ENCODE results near the gene HOXA1.

The HOXA1 gene

GRCh38 chr7:27115221-27116026, 19.6 kb upstream of the HOXA1 start:
- Histone ChIP-seq H3K36me3 (ENCODE audit: control insufficient read depth in 2 of 2, insufficient read depth in 2 of 2, low read length in 2 of 2) (peaks cover 0 to 3% of the 10 kb centered on the region in 2 donors), H3K9me3 (ENCODE audit: control insufficient read depth in 2 of 2, low read length in 2 of 2) (no peaks in the 10 kb centered on the region), H3K4me3 (ENCODE audit: low read length in 2 of 2) (peak overlapping the region; percentile 77 to 93), H3K9ac (ENCODE audit: low read length in 2 of 2) (peak overlapping the region; percentile 91 to 96), H3K27me3 (ENCODE audit: control insufficient read depth in 1 of 2, insufficient read depth in 2 of 2, low read length in 2 of 2) (no peaks in the 10 kb centered on the region), H3K27ac (ENCODE audit: low read length) (peak overlapping the region; percentile 98), H3K4me1 (ENCODE audit: control insufficient read depth, insufficient read depth, low read length) (peaks cover 43% of the 10 kb centered on the region)

- Histone ChIP-seq H3K4me3 (ENCODE audit: low read length in 2 of 2) (peak overlapping the region; percentile 77 to 93), H3K4me1 (ENCODE audit: control insufficient read depth, insufficient read depth, low read length) (peaks cover 43% of the 10 kb centered on the region), H3K27me3 (ENCODE audit: control insufficient read depth in 1 of 2, insufficient read depth in 2 of 2, low read length in 2 of 2) (no peaks in the 10 kb centered on the region), H3K9me3 (ENCODE audit: control insufficient read depth in 2 of 2, low read length in 2 of 2) (no peaks in the 10 kb centered on the region), H3K36me3 (ENCODE audit: control insufficient read depth in 2 of 2, insufficient read depth in 2 of 2, low read length in 2 of 2) (peaks cover 0 to 3% of the 10 kb centered on the region in 2 donors), H3K27ac (ENCODE audit: low read length) (peak overlapping the region; percentile 98), H3K9ac (ENCODE audit: low read length in 2 of 2) (peak overlapping the region; percentile 91 to 96)
Observed at GRCh38 chr7:27114881-27115220, 19.1 kb upstream of the HOXA1 start.

DNA sequence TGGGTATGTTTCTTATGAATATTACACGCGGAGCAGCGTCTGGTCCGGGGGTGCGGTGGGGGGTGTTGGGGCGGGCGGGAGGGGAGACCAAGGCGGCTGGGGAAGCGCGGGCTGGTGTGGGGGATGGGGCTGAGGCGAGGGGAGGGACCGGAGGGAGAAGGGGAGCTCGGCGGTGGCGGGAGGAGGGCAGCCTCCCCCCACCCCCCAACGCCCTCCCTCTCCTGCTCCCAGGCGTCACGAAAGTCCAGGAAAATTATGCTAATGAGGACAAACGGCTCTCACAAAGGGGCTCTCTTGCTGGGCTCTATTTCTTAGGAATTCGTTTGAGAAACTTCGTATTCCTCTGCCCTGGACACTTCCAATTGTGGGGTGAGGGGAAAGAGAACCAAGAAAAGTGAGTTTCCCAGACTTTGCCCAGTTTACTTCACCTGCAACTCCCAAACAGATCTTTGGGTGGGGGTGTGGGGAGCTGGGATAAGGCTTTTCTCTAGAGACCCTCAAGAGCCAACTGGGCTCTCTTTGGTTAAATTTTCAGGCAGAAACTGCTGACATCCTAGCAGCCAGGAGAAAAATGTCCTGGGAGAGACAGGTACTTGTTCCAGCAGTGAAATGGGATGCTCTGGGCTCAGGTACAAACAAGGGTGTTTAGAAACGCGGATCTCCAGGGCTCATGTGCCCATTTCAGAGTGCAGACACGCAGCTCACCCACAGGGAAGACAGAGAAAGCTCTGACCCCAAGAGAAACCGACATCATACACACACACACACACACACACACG, 18.4 kb upstream of the HOXA1 start:
- Histone ChIP-seq H3K27ac (ENCODE audit: low read length) (peak overlapping the region; percentile 97), H3K4me3 (ENCODE audit: low read length in 2 of 2) (peak overlapping the region; percentile 90), H3K36me3 (ENCODE audit: control insufficient read depth in 2 of 2, insufficient read depth in 2 of 2, low read length in 2 of 2) (peaks cover 0 to 3% of the 10 kb centered on the region in 2 donors), H3K9ac (ENCODE audit: low read length in 2 of 2) (peak overlapping the region; percentile 88 to 92), H3K9me3 (ENCODE audit: control insufficient read depth in 2 of 2, low read length in 2 of 2) (no peaks in the 10 kb centered on the region), H3K4me1 (ENCODE audit: control insufficient read depth, insufficient read depth, low read length) (peaks cover 43% of the 10 kb centered on the region), H3K27me3 (ENCODE audit: control insufficient read depth in 1 of 2, insufficient read depth in 2 of 2, low read length in 2 of 2) (no peaks in the 10 kb centered on the region)

DNA sequence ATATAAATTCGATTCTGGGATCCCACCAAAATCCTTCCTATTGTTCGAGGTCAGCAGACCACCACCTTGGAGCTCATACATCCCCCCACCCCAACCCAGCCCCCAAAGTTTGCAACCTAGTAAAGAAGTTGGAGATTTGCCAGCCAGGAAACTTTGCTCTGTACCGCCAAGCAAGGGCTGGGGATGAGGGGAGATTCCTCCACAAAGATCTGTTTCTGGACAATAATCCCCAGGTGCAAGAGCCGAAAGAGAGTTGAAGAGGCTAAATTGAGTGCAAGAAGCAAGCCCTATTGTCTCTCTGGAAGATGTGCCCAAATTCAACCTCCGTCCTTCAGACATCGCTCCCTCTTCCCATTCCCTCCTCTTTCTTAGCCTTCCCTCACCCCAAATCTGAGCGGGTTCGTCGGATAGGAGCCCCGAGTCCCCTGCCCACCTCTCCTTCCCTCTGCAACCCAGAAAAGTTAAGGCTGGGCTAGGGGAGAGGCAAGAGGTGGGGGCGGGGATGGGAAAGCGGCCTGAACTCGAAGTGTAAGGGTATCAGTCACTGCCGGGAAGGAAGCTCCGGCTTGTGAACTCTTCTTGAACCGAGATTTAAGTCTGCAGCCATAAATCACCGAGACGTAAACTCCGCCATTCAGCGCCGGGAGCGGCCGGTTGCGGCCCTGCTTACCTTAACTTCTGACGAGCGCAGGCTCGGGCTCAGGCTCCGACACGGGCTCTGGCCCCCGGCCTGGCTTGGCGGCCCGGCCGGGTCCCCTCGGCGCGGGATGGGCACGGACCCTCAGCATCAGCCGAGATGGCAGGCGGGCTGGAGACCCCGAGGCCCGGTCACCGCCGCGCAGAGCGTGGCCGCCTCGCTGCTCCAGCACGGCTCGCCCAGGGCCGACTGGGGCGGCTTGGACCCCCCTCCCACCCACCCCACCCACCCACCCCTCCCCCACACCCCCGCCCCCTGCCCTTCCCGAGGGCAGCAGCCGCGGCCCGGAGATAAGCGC, 17.5 kb upstream of the HOXA1 start:
- Histone ChIP-seq H3K36me3 (ENCODE audit: control insufficient read depth in 2 of 2, insufficient read depth in 2 of 2, low read length in 2 of 2) (peaks cover 0 to 2% of the 10 kb centered on the region in 2 donors), H3K27me3 (ENCODE audit: control insufficient read depth in 1 of 2, insufficient read depth in 2 of 2, low read length in 2 of 2) (no peaks in the 10 kb centered on the region), H3K9me3 (ENCODE audit: control insufficient read depth in 2 of 2, low read length in 2 of 2) (no peaks in the 10 kb centered on the region), H3K4me3 (ENCODE audit: low read length in 2 of 2) (peak overlapping the region; percentile 74 to 90), H3K4me1 (ENCODE audit: control insufficient read depth, insufficient read depth, low read length) (peaks cover 44% of the 10 kb centered on the region), H3K27ac (ENCODE audit: low read length) (peak overlapping the region; percentile 97), H3K9ac (ENCODE audit: low read length in 2 of 2) (peak overlapping the region; percentile 65 to 85)

DNA sequence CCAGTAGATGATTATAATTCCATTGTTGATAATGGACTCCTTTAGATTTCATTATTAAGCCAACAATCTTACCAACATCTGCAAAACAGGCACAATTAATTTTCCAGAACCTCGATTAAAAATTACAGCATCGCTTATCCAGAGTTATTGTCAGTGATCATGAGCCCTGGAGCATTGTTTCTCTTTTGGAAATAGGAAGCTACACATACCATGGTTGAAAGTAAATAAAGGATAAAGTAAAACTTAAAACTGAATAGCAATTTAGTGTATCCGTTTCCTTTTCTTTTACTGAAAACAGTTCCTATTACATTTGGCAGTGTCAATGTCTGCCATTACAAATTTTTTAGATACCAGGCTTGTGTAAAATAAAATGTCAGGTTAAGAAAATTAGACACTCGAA, 16.6 kb upstream of the HOXA1 start:
- Histone ChIP-seq H3K27me3 (ENCODE audit: control insufficient read depth in 1 of 2, insufficient read depth in 2 of 2, low read length in 2 of 2) (no peaks in the 10 kb centered on the region), H3K27ac (ENCODE audit: low read length) (peak overlapping the region; percentile 97), H3K36me3 (ENCODE audit: control insufficient read depth in 2 of 2, insufficient read depth in 2 of 2, low read length in 2 of 2) (no peaks in the 10 kb centered on the region), H3K9ac (ENCODE audit: low read length in 2 of 2) (peak overlapping the region in 1 of 2 donors; percentile 65), H3K9me3 (ENCODE audit: control insufficient read depth in 2 of 2, low read length in 2 of 2) (no peaks in the 10 kb centered on the region), H3K4me3 (ENCODE audit: low read length in 2 of 2) (peak overlapping the region; percentile 74 to 90), H3K4me1 (ENCODE audit: control insufficient read depth, insufficient read depth, low read length) (peaks cover 47% of the 10 kb centered on the region)

GRCh38 chr7:27111751-27112277, 16.0 kb upstream of the HOXA1 start:
- peak overlapping the region; percentile 97 for H3K27ac ChIP-seq (ENCODE audit: low read length)
- no peaks in the 10 kb centered on the region for H3K36me3 ChIP-seq (ENCODE audit: control insufficient read depth in 2 of 2, insufficient read depth in 2 of 2, low read length in 2 of 2)
- no peaks in the 10 kb centered on the region for H3K27me3 ChIP-seq (ENCODE audit: control insufficient read depth in 1 of 2, insufficient read depth in 2 of 2, low read length in 2 of 2)
- peak overlapping the region; percentile 74 to 90 for H3K4me3 ChIP-seq (ENCODE audit: low read length in 2 of 2)
- no peaks in the 10 kb centered on the region for H3K9me3 ChIP-seq (ENCODE audit: control insufficient read depth in 2 of 2, low read length in 2 of 2)
- H3K9ac ChIP-seq (ENCODE audit: low read length in 2 of 2): peak overlapping the region; percentile 65 to 66
- H3K4me1 ChIP-seq (ENCODE audit: control insufficient read depth, insufficient read depth, low read length): peaks cover 45% of the 10 kb centered on the region

DNA sequence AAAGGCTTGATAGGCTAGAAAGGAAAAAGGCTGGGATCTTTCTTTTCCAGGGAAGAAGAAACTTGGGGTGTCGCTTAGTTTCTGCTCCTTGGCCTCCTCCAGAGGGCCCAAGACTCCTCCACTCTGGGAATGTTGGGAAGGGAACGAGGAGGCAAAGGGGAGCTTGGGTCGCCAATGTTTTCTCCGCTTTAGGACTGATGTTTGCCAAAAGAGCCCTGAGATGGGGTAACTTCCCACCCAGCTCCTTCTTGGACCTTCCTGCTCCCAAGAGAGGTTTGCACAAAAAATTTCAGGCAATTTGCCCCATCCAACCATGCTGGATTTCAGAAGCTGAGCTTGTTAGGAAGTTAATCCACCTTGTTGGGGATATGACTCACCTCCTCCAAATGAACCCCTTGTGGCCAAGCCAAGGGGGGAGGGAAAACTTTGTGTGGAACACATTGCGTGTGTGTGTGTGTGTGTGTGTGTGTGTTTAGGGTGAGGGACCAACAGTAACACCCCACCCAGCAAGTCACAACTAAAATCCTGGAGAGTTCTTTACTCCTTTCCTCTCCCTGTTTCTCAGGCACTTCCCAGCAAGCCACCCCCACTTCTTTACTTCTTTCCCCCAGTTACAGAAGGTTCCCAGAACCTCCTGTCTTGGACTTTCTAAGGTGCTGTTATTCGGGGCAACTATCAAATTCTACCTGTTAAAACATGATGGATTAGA, 15.4 kb upstream of the HOXA1 start:
- Histone ChIP-seq H3K27ac (ENCODE audit: low read length) (peak overlapping the region; percentile 97), H3K4me3 (ENCODE audit: low read length in 2 of 2) (peak overlapping the region; percentile 58 to 90), H3K9me3 (ENCODE audit: control insufficient read depth in 2 of 2, low read length in 2 of 2) (no peaks in the 10 kb centered on the region), H3K9ac (ENCODE audit: low read length in 2 of 2) (peak overlapping the region; percentile 42 to 66), H3K36me3 (ENCODE audit: control insufficient read depth in 2 of 2, insufficient read depth in 2 of 2, low read length in 2 of 2) (no peaks in the 10 kb centered on the region), H3K27me3 (ENCODE audit: control insufficient read depth in 1 of 2, insufficient read depth in 2 of 2, low read length in 2 of 2) (no peaks in the 10 kb centered on the region), H3K4me1 (ENCODE audit: control insufficient read depth, insufficient read depth, low read length) (peaks cover 49% of the 10 kb centered on the region)

GRCh38 chr7:27110186-27111031, 14.6 kb upstream of the HOXA1 start:
- peak overlapping the region; percentile 97 for H3K27ac ChIP-seq (ENCODE audit: low read length)
- H3K4me3 ChIP-seq (ENCODE audit: low read length in 2 of 2): peak overlapping the region; percentile 58 to 96
- no peaks in the 10 kb centered on the region for H3K36me3 ChIP-seq (ENCODE audit: control insufficient read depth in 2 of 2, insufficient read depth in 2 of 2, low read length in 2 of 2)
- H3K27me3 ChIP-seq (ENCODE audit: control insufficient read depth in 1 of 2, insufficient read depth in 2 of 2, low read length in 2 of 2): no peaks in the 10 kb centered on the region
- peaks cover 53% of the 10 kb centered on the region for H3K4me1 ChIP-seq (ENCODE audit: control insufficient read depth, insufficient read depth, low read length)
- peak overlapping the region; percentile 42 to 66 for H3K9ac ChIP-seq (ENCODE audit: low read length in 2 of 2)
- H3K9me3 ChIP-seq (ENCODE audit: control insufficient read depth in 2 of 2, low read length in 2 of 2): no peaks in the 10 kb centered on the region

DNA sequence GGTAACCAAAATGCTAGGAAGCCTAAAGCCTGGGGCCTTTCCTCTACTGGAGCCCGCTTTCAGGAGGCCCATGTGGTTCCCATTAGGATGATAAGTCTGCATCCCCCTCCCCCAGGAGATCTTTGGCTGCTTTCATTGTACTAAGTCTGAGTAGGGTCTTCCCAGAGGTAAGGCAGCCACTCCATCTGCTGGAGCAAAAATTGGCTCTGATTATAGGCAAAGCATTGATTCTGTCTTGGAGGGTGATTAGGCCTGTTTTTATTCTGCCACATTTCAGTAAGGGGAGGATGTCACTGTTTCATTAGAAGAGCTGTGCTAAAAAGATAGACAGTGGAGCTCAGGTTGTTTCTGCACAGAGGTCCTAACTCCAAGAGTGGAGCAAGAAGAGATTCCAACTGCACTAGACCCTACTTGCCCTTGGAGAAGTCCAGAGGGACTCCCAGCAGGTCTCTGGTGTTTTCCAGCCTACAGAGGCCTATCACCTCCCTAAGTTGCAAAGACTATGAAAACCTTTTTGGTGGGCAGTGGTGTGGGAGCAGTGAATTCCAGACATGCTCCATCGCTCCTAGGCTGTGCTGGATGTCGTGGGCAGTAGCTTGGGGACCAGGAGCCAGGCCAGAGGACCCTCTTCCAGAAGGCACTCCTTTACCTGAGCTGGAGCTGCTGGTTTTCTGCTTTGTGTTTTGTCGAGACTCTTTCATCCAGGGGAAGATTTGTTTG, 13.8 kb upstream of the HOXA1 start:
- H3K36me3 ChIP-seq (ENCODE audit: control insufficient read depth in 2 of 2, insufficient read depth in 2 of 2, low read length in 2 of 2): no peaks in the 10 kb centered on the region
- H3K9me3 ChIP-seq (ENCODE audit: control insufficient read depth in 2 of 2, low read length in 2 of 2): no peaks in the 10 kb centered on the region
- peak overlapping the region; percentile 29 to 42 for H3K9ac ChIP-seq (ENCODE audit: low read length in 2 of 2)
- H3K27ac ChIP-seq (ENCODE audit: low read length): peak overlapping the region; percentile 97
- peaks cover 59% of the 10 kb centered on the region for H3K4me1 ChIP-seq (ENCODE audit: control insufficient read depth, insufficient read depth, low read length)
- H3K27me3 ChIP-seq (ENCODE audit: control insufficient read depth in 1 of 2, insufficient read depth in 2 of 2, low read length in 2 of 2): no peaks in the 10 kb centered on the region
- H3K4me3 ChIP-seq (ENCODE audit: low read length in 2 of 2): peak overlapping the region; percentile 58 to 96
